GM21423 (cell line): ENCODE data around the gene KLF13.
A peak's percentile ranks its signal among the peaks of the same experiment; 100 is the strongest.

Source experiments
- ATAC-seq: cut with Tn5 transposase; IDR thresholded peaks from one replicate; pipeline ENCODE4 v1.9.1; 2021; ENCODE audit warnings: mild to moderate bottlenecking, moderate library complexity; ENCODE audit not compliant: unreplicated experiment

The KLF13 gene

GRCh38 chr15:31314380-31314779 is 12.3 kb upstream of the KLF13 start:
- ATAC-seq: no peak

GRCh38 chr15:31316135-31316795 is 10.4 kb upstream of the KLF13 start:
- ATAC-seq: no peak

- no peak for ATAC-seq
Measured at GRCh38 chr15:31317017-31317416, 9.6 kb upstream of the KLF13 start.

GRCh38 chr15:31317421-31318327 is 9.0 kb upstream of the KLF13 start:
- no peak for ATAC-seq

GRCh38 chr15:31318429-31318828 is 8.2 kb upstream of the KLF13 start:
- no peak for ATAC-seq

- no peak for ATAC-seq
Measured at GRCh38 chr15:31320022-31320421, 6.6 kb upstream of the KLF13 start.

- ATAC-seq: no peak
Measured at GRCh38 chr15:31321418-31321817, 5.2 kb upstream of the KLF13 start.

GRCh38 chr15:31322504-31322903 is 4.1 kb upstream of the KLF13 start:
- ATAC-seq: no peak

GRCh38 chr15:31323627-31324026 is 3.0 kb upstream of the KLF13 start:
- no peak for ATAC-seq

GRCh38 chr15:31324186-31324585 is 2.4 kb upstream of the KLF13 start:
- no peak for ATAC-seq

- no peak for ATAC-seq
Measured at GRCh38 chr15:31324806-31325594, 1.6 kb upstream of the KLF13 start.

- ATAC-seq: peak; percentile 0
Measured at GRCh38 chr15:31325595-31326155, 960 bp upstream of the KLF13 start.

- peak; percentile 15 for ATAC-seq
Measured at GRCh38 chr15:31326875-31327668, 437 bp downstream of the KLF13 start.

GRCh38 chr15:31327669-31328427 is 1.2 kb downstream of the KLF13 start:
- ATAC-seq: peak; percentile 15

- ATAC-seq: no peak
Measured at GRCh38 chr15:31328428-31328968, 1.9 kb downstream of the KLF13 start.

GRCh38 chr15:31328969-31329639 is 2.5 kb downstream of the KLF13 start:
- no peak for ATAC-seq

- no peak for ATAC-seq
Measured at GRCh38 chr15:31329640-31330010, 3.0 kb downstream of the KLF13 start.

- no peak for ATAC-seq
Measured at GRCh38 chr15:31330111-31330785, 3.6 kb downstream of the KLF13 start.
